ENCODE measurements around the gene ANO4.

Gene ANO4

DNA sequence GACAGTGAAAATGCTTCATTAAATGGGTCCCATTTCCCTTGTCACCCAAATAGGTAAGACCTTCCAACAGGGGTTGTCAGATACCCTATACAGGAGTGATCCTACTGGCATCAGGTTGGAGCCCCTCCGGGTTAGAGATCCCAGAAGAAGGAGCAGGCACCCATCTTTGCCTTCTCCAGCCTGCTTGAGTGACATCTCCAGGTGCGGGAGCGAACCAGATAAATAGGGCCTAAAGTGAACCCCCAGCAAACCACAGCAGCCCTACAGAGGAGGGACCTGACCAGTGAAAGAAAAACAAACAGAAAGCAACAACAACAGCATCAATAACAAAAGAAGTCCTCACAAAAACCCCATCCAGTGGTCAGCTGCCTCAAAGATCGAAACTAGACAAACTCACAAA, 233.2 kb downstream of the ANO4 start:
- Histone ChIP-seq H3K27me3 (ENCODE audit: insufficient read depth, poor library complexity, severe bottlenecking) (no peaks in the 10 kb centered on the region), H3K27ac (replicated peaks) (no peak overlapping the region), H3K4me3 (replicated peaks; ENCODE audit: insufficient read depth, low read length) (no peak overlapping the region)
- TF ChIP-seq, protein P1, sequence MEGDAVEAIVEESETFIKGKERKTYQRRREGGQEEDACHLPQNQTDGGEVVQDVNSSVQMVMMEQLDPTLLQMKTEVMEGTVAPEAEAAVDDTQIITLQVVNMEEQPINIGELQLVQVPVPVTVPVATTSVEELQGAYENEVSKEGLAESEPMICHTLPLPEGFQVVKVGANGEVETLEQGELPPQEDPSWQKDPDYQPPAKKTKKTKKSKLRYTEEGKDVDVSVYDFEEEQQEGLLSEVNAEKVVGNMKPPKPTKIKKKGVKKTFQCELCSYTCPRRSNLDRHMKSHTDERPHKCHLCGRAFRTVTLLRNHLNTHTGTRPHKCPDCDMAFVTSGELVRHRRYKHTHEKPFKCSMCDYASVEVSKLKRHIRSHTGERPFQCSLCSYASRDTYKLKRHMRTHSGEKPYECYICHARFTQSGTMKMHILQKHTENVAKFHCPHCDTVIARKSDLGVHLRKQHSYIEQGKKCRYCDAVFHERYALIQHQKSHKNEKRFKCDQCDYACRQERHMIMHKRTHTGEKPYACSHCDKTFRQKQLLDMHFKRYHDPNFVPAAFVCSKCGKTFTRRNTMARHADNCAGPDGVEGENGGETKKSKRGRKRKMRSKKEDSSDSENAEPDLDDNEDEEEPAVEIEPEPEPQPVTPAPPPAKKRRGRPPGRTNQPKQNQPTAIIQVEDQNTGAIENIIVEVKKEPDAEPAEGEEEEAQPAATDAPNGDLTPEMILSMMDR (IDR thresholded peaks at IDR 0.05; ENCODE audit: insufficient read depth, low read length), result no peak
- TF ChIP-seq POLR2AphosphoS5 (IDR thresholded peaks at IDR 0.05; ENCODE audit: low read depth) (no peak), SPI1 (IDR thresholded peaks at IDR 0.05; ENCODE audit: borderline replicate concordance, low read depth) (no peak), GABPA (IDR thresholded peaks at IDR 0.05; ENCODE audit: low read depth) (no peak)
- TF ChIP-seq, protein P2, sequence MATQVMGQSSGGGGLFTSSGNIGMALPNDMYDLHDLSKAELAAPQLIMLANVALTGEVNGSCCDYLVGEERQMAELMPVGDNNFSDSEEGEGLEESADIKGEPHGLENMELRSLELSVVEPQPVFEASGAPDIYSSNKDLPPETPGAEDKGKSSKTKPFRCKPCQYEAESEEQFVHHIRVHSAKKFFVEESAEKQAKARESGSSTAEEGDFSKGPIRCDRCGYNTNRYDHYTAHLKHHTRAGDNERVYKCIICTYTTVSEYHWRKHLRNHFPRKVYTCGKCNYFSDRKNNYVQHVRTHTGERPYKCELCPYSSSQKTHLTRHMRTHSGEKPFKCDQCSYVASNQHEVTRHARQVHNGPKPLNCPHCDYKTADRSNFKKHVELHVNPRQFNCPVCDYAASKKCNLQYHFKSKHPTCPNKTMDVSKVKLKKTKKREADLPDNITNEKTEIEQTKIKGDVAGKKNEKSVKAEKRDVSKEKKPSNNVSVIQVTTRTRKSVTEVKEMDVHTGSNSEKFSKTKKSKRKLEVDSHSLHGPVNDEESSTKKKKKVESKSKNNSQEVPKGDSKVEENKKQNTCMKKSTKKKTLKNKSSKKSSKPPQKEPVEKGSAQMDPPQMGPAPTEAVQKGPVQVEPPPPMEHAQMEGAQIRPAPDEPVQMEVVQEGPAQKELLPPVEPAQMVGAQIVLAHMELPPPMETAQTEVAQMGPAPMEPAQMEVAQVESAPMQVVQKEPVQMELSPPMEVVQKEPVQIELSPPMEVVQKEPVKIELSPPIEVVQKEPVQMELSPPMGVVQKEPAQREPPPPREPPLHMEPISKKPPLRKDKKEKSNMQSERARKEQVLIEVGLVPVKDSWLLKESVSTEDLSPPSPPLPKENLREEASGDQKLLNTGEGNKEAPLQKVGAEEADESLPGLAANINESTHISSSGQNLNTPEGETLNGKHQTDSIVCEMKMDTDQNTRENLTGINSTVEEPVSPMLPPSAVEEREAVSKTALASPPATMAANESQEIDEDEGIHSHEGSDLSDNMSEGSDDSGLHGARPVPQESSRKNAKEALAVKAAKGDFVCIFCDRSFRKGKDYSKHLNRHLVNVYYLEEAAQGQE (IDR thresholded peaks at IDR 0.05; ENCODE audit: insufficient replicate concordance, low read depth), result no peak
- no peak for DNase-seq (ENCODE audit: low read depth in 1 of 2, low spot score in 1 of 2)

DNA sequence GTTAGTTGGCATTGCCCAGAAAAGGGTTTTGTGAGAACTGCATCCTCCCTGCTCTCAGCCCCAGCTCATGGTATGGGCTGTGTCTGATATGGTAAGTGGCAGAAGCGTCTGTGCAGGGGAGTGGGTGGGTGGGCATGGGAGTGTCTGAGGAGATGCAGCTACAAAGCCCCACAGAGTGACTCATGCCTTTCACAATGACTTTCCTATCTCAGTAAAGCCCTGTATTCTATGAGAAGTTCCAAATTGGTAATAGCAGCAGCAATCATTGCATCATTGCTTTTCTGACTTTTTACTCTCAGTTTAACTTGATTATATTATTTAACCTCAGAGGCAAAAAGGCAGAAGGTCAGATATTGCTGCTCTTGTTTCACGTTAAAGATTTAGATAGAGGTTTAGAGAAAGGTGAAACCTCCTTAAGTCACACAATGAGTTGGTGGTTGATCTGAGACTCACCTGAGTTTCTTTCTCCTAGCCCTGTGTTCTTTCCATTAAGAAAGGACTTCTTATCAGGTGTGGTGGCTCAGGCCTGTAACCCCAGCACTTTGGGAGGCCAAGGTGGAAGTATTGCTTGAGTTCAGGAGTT, 243.8 kb downstream of the ANO4 start:
- Histone ChIP-seq H3K27ac (replicated peaks) (no peak overlapping the region), H3K4me3 (replicated peaks; ENCODE audit: insufficient read depth, low read length) (no peak overlapping the region), H3K27me3 (ENCODE audit: insufficient read depth, poor library complexity, severe bottlenecking) (no peaks in the 10 kb centered on the region)
- no peak for DNase-seq (ENCODE audit: low read depth in 1 of 2, low spot score in 1 of 2)
- TF ChIP-seq SPI1 (IDR thresholded peaks at IDR 0.05; ENCODE audit: borderline replicate concordance, low read depth), result no peak
- TF ChIP-seq, protein P1 (IDR thresholded peaks at IDR 0.05; ENCODE audit: insufficient read depth, low read length), result no peak
- TF ChIP-seq, protein P2 (IDR thresholded peaks at IDR 0.05; ENCODE audit: insufficient replicate concordance, low read depth), result no peak
- no peak for TF ChIP-seq POLR2AphosphoS5 (IDR thresholded peaks at IDR 0.05; ENCODE audit: low read depth)
- TF ChIP-seq GABPA (IDR thresholded peaks at IDR 0.05; ENCODE audit: low read depth), result no peak

DNA sequence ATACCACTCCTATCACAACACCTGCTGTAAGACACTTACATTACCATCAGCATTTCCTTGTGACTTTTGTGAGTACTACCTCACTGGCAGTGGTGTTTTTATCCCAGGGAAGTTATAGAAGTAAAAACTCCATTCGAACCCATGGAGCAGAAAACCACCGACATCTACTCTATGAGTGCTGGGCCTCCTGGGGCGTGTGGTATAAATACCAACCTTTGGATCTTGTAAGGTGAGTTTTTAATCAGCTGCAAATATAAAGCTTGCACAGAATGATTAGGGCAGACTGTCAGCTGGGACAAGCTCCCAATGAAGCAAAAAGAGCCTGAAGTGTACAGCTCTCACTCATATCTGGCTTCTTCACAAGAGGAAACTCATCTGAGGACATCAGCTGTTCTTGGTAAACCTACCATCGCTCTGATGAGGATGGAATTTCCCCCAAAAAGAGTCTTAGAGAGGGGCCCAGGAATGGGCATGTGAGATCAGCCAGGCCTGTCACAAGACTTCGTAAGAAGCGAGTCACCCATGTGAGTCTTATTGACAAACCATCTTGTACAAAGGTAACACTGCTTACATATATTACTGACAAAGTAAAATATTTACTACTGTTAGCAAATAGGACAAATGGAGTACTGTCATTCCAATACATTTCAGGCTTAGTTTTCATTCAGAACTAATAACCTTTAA, 245.4 kb downstream of the ANO4 start:
- Histone ChIP-seq H3K27ac (replicated peaks) (no peak overlapping the region), H3K27me3 (ENCODE audit: insufficient read depth, poor library complexity, severe bottlenecking) (no peaks in the 10 kb centered on the region), H3K4me3 (replicated peaks; ENCODE audit: insufficient read depth, low read length) (no peak overlapping the region)
- TF ChIP-seq, protein P2 (IDR thresholded peaks at IDR 0.05; ENCODE audit: insufficient replicate concordance, low read depth), result no peak
- TF ChIP-seq GABPA (IDR thresholded peaks at IDR 0.05; ENCODE audit: low read depth) (no peak), SPI1 (IDR thresholded peaks at IDR 0.05; ENCODE audit: borderline replicate concordance, low read depth) (no peak), POLR2AphosphoS5 (IDR thresholded peaks at IDR 0.05; ENCODE audit: low read depth) (no peak)
- TF ChIP-seq, protein P1 (IDR thresholded peaks at IDR 0.05; ENCODE audit: insufficient read depth, low read length), result no peak
- no peak for DNase-seq (ENCODE audit: low read depth in 1 of 2, low spot score in 1 of 2)

All from HL-60 (cell line).